GM23338 (cell line): ENCODE data around the gene DBNL.
"Not testable (repeated sequence)": the region's sequence is repeated elsewhere in the genome, so short reads cannot be mapped to it uniquely, and the experiment has no call there.

Experiments
- CREB1 ChIP-seq: fragments of 250-450 bp; sonication (Bioruptor Pico); IDR thresholded peaks from 2 replicates; pipeline ENCODE4 v1.5.0; 2020; ENCODE audit warnings: low read depth, mild to moderate bottlenecking, moderate library complexity
- EZH2 ChIP-seq: fragments of 200-600 bp; sonication (generic); IDR thresholded peaks from one replicate; pipeline ENCODE4 v1.8.0; 2017; ENCODE audit warnings: antibody characterized with exemption, mild to moderate bottlenecking, low read depth; ENCODE audit not compliant: unreplicated experiment
- EZH2phosphoT487 ChIP-seq: fragments of 200-600 bp; sonication (generic); IDR thresholded peaks from one replicate; pipeline ENCODE4 v1.8.1; 2018; ENCODE audit warnings: antibody characterized with exemption; ENCODE audit not compliant: unreplicated experiment
- JUNB ChIP-seq: IDR thresholded peaks from one replicate; pipeline ENCODE4 v1.6.1; 2016; ENCODE audit warnings: antibody characterized with exemption; ENCODE audit not compliant: unreplicated experiment
- NANOG ChIP-seq: IDR thresholded peaks from 2 replicates; pipeline ENCODE4 v1.6.1; 2016; ENCODE audit warnings: antibody characterized with exemption, borderline replicate concordance
- POLR2AphosphoS5 ChIP-seq: IDR thresholded peaks from 2 replicates; pipeline ENCODE4 v1.6.1; 2016; ENCODE audit warnings: antibody characterized with exemption, low read depth
- STAT1 ChIP-seq: IDR thresholded peaks from one replicate; pipeline ENCODE4 v1.6.1; 2016; ENCODE audit warnings: antibody characterized with exemption; ENCODE audit not compliant: unreplicated experiment
- ZNF114 ChIP-seq: fragments of 250-450 bp; sonication (Bioruptor Pico); IDR thresholded peaks from 2 replicates; pipeline ENCODE4 v1.5.0; 2020; ENCODE audit warnings: mild to moderate bottlenecking, moderate library complexity
- ZNF331 ChIP-seq: fragments of 250-450 bp; sonication (Bioruptor Pico); IDR thresholded peaks from 2 replicates; pipeline ENCODE4 v1.5.0; 2020; ENCODE audit warnings: low read depth, mild to moderate bottlenecking, moderate library complexity
- TF ChIP-seq, protein P1 (sequence below), 2 experiments: fragments of 200-600 bp in 1 of 2; sonication (generic) in 1 of 2; conservative IDR thresholded peaks; 2 replicates each; pipeline versions ENCODE4 v1.5.1 to v1.6.1; 2016 to 2017; ENCODE audit warnings: antibody characterized with exemption in 2 of 2, low read depth in 2 of 2, mild to moderate bottlenecking in 2 of 2, moderate library complexity in 1 of 2
- TF ChIP-seq, protein P2 (sequence below): IDR thresholded peaks from 2 replicates; pipeline ENCODE4 v1.6.1; 2016; ENCODE audit warnings: antibody characterized with exemption
- TF ChIP-seq, protein P3 (sequence below): IDR thresholded peaks from one replicate; pipeline ENCODE4 v1.6.1; 2018; ENCODE audit warnings: antibody characterized with exemption; ENCODE audit not compliant: unreplicated experiment
- TF ChIP-seq, protein P4 (sequence below): fragments of 250-450 bp; sonication (Bioruptor Pico); IDR thresholded peaks from 2 replicates; pipeline ENCODE4 v1.5.0; 2020; ENCODE audit warnings: mild to moderate bottlenecking, moderate library complexity

DNA sequence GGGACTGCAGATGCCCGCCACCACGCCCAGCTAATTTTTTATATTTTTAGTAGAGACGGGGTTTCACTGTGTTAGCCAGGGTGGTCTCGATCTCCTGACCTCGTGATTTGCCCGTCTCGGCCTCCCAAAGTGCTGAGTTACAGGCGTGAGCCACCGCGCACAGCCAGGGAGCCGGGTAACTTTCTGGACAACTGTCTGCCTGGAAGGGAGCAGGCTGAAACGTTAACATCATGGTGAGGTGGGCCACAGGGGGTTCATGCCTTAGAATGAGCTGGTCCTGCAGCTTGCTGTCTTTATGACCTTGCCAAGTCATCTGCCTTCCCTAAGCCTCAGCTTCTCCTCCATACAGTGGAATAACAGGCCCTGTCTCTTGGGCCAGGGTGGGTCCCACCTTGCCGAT, 13.2 kb upstream of the DBNL start:
- TF ChIP-seq, protein P1, sequence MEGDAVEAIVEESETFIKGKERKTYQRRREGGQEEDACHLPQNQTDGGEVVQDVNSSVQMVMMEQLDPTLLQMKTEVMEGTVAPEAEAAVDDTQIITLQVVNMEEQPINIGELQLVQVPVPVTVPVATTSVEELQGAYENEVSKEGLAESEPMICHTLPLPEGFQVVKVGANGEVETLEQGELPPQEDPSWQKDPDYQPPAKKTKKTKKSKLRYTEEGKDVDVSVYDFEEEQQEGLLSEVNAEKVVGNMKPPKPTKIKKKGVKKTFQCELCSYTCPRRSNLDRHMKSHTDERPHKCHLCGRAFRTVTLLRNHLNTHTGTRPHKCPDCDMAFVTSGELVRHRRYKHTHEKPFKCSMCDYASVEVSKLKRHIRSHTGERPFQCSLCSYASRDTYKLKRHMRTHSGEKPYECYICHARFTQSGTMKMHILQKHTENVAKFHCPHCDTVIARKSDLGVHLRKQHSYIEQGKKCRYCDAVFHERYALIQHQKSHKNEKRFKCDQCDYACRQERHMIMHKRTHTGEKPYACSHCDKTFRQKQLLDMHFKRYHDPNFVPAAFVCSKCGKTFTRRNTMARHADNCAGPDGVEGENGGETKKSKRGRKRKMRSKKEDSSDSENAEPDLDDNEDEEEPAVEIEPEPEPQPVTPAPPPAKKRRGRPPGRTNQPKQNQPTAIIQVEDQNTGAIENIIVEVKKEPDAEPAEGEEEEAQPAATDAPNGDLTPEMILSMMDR (conservative IDR thresholded peaks at IDR 0.05; ENCODE audit: low read depth in 2 of 2) = not testable (repeated sequence)
- not testable (repeated sequence) for TF ChIP-seq NANOG; CREB1 (CRISPR knock-in tag); EZH2; POLR2AphosphoS5; JUNB; EZH2phosphoT487; ZNF114 (CRISPR knock-in tag); STAT1; ZNF331 (CRISPR knock-in tag)
- TF ChIP-seq, protein P2, sequence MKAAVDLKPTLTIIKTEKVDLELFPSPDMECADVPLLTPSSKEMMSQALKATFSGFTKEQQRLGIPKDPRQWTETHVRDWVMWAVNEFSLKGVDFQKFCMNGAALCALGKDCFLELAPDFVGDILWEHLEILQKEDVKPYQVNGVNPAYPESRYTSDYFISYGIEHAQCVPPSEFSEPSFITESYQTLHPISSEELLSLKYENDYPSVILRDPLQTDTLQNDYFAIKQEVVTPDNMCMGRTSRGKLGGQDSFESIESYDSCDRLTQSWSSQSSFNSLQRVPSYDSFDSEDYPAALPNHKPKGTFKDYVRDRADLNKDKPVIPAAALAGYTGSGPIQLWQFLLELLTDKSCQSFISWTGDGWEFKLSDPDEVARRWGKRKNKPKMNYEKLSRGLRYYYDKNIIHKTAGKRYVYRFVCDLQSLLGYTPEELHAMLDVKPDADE = not testable (repeated sequence)
- TF ChIP-seq, protein P3, sequence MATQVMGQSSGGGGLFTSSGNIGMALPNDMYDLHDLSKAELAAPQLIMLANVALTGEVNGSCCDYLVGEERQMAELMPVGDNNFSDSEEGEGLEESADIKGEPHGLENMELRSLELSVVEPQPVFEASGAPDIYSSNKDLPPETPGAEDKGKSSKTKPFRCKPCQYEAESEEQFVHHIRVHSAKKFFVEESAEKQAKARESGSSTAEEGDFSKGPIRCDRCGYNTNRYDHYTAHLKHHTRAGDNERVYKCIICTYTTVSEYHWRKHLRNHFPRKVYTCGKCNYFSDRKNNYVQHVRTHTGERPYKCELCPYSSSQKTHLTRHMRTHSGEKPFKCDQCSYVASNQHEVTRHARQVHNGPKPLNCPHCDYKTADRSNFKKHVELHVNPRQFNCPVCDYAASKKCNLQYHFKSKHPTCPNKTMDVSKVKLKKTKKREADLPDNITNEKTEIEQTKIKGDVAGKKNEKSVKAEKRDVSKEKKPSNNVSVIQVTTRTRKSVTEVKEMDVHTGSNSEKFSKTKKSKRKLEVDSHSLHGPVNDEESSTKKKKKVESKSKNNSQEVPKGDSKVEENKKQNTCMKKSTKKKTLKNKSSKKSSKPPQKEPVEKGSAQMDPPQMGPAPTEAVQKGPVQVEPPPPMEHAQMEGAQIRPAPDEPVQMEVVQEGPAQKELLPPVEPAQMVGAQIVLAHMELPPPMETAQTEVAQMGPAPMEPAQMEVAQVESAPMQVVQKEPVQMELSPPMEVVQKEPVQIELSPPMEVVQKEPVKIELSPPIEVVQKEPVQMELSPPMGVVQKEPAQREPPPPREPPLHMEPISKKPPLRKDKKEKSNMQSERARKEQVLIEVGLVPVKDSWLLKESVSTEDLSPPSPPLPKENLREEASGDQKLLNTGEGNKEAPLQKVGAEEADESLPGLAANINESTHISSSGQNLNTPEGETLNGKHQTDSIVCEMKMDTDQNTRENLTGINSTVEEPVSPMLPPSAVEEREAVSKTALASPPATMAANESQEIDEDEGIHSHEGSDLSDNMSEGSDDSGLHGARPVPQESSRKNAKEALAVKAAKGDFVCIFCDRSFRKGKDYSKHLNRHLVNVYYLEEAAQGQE = not testable (repeated sequence)
- TF ChIP-seq, protein P4, sequence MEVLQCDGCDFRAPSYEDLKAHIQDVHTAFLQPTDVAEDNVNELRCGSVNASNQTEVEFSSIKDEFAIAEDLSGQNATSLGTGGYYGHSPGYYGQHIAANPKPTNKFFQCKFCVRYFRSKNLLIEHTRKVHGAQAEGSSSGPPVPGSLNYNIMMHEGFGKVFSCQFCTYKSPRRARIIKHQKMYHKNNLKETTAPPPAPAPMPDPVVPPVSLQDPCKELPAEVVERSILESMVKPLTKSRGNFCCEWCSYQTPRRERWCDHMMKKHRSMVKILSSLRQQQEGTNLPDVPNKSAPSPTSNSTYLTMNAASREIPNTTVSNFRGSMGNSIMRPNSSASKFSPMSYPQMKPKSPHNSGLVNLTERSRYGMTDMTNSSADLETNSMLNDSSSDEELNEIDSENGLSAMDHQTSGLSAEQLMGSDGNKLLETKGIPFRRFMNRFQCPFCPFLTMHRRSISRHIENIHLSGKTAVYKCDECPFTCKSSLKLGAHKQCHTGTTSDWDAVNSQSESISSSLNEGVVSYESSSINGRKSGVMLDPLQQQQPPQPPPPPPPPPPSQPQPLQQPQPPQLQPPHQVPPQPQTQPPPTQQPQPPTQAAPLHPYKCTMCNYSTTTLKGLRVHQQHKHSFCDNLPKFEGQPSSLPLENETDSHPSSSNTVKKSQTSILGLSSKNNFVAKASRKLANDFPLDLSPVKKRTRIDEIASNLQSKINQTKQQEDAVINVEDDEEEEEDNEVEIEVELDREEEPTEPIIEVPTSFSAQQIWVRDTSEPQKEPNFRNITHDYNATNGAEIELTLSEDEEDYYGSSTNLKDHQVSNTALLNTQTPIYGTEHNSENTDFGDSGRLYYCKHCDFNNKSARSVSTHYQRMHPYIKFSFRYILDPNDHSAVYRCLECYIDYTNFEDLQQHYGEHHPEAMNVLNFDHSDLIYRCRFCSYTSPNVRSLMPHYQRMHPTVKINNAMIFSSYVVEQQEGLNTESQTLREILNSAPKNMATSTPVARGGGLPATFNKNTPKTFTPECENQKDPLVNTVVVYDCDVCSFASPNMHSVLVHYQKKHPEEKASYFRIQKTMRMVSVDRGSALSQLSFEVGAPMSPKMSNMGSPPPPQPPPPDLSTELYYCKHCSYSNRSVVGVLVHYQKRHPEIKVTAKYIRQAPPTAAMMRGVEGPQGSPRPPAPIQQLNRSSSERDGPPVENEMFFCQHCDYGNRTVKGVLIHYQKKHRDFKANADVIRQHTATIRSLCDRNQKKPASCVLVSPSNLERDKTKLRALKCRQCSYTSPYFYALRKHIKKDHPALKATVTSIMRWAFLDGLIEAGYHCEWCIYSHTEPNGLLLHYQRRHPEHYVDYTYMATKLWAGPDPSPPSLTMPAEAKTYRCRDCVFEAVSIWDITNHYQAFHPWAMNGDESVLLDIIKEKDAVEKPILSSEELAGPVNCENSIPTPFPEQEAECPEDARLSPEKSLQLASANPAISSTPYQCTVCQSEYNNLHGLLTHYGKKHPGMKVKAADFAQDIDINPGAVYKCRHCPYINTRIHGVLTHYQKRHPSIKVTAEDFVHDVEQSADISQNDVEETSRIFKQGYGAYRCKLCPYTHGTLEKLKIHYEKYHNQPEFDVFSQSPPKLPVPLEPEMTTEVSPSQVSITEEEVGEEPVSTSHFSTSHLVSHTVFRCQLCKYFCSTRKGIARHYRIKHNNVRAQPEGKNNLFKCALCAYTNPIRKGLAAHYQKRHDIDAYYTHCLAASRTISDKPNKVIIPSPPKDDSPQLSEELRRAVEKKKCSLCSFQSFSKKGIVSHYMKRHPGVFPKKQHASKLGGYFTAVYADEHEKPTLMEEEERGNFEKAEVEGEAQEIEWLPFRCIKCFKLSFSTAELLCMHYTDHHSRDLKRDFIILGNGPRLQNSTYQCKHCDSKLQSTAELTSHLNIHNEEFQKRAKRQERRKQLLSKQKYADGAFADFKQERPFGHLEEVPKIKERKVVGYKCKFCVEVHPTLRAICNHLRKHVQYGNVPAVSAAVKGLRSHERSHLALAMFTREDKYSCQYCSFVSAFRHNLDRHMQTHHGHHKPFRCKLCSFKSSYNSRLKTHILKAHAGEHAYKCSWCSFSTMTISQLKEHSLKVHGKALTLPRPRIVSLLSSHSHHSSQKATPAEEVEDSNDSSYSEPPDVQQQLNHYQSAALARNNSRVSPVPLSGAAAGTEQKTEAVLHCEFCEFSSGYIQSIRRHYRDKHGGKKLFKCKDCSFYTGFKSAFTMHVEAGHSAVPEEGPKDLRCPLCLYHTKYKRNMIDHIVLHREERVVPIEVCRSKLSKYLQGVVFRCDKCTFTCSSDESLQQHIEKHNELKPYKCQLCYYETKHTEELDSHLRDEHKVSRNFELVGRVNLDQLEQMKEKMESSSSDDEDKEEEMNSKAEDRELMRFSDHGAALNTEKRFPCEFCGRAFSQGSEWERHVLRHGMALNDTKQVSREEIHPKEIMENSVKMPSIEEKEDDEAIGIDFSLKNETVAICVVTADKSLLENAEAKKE = not testable (repeated sequence)
